ENCODE measurements around the gene MSH4. TPM values are rescaled to one million over a fixed set of nuclear protein-coding genes. Genes with fewer than 3 reads are reported as not detected.
"Not testable (repeated sequence)": the region's sequence is repeated elsewhere in the genome, so short reads cannot be mapped to it uniquely, and the experiment has no call there.

Gene MSH4
- polyA plus RNA-seq, 1 donor (not counting 4 experiments of a cell fraction or from before 2014, with no cell fraction given), result 0.13 TPM

- no peak for FAIRE-seq
- no peak for DNase-seq (ENCODE audit: low read depth, low spot score)
These were observed 140.4 kb downstream of the MSH4 start for GRCh38 chr1:75937034-75937433.

GRCh38 chr1:75943037-75943436 is 146.4 kb downstream of the MSH4 start:
- dilution Hi-C loops (cut with MboI; ENCODE audit: extremely low pct_ligation_motif_present, low sequenced_read_pairs); H3K27me3 ChIP-seq (ENCODE audit: control insufficient read depth, extremely low read depth, insufficient read depth, low read length); H2AFZ ChIP-seq (ENCODE audit: control insufficient read depth, low read length); H3K4me3 ChIP-seq (ENCODE audit: control insufficient read depth in 2 of 3, extremely low read depth in 1 of 3, insufficient read depth in 2 of 3, low read depth in 1 of 3, low read length in 3 of 3); H3K36me3 ChIP-seq (ENCODE audit: control insufficient read depth in 2 of 2, extremely low read depth in 1 of 2, insufficient read depth in 2 of 2, low read length in 2 of 2); H4K20me1 ChIP-seq (ENCODE audit: control insufficient read depth, extremely low read depth, insufficient read depth, low read length); H3K9me3 ChIP-seq (ENCODE audit: control insufficient read depth, low read depth, low read length); H3K79me2 ChIP-seq (ENCODE audit: control insufficient read depth, insufficient read depth, low read length); H3K27ac ChIP-seq (ENCODE audit: control insufficient read depth, insufficient read depth, low read length); H3K9ac ChIP-seq (ENCODE audit: control insufficient read depth, extremely low read depth, insufficient read depth, low read length); DNase-seq (ENCODE audit: low read depth, low spot score); FAIRE-seq; H3K9me1 ChIP-seq (ENCODE audit: control insufficient read depth, extremely low read depth, insufficient read depth, low read length); H3K4me1 ChIP-seq (ENCODE audit: control insufficient read depth, extremely low read depth, insufficient read depth, low read length); H3K4me2 ChIP-seq (ENCODE audit: control insufficient read depth, extremely low read depth, insufficient read depth, low read depth, low read length): not testable (repeated sequence)

More at GRCh38 chr1:75937034-75937433, 140.4 kb downstream of the MSH4 start:
- no peaks in the 10 kb centered on the region for H3K36me3 ChIP-seq (ENCODE audit: control insufficient read depth in 2 of 2, extremely low read depth in 1 of 2, insufficient read depth in 2 of 2, low read length in 2 of 2)
- no peak overlapping the region for H2AFZ ChIP-seq (ENCODE audit: control insufficient read depth, low read length)
- no peak overlapping the region for H3K27ac ChIP-seq (ENCODE audit: control insufficient read depth, insufficient read depth, low read length)
- H4K20me1 ChIP-seq (ENCODE audit: control insufficient read depth, extremely low read depth, insufficient read depth, low read length), result no peaks in the 10 kb centered on the region
- dilution Hi-C loops (cut with MboI; ENCODE audit: extremely low pct_ligation_motif_present, low sequenced_read_pairs), result no loop called here
- H3K9me1 ChIP-seq (ENCODE audit: control insufficient read depth, extremely low read depth, insufficient read depth, low read length), result no peaks in the 10 kb centered on the region
- no peaks in the 10 kb centered on the region for H3K4me1 ChIP-seq (ENCODE audit: control insufficient read depth, extremely low read depth, insufficient read depth, low read length)
- no peak overlapping the region for H3K9ac ChIP-seq (ENCODE audit: control insufficient read depth, extremely low read depth, insufficient read depth, low read length)
- no peak overlapping the region for H3K4me3 ChIP-seq (ENCODE audit: control insufficient read depth in 2 of 3, extremely low read depth in 1 of 3, insufficient read depth in 2 of 3, low read depth in 1 of 3, low read length in 3 of 3)
- TF ChIP-seq EZH2 (IDR thresholded peaks at IDR 0.05; ENCODE audit: low read length) (no peak), CTCF (optimal IDR thresholded peaks at IDR 0.05 in 1 of 3, IDR thresholded peaks at IDR 0.05 in 1 of 3, conservative IDR thresholded peaks at IDR 0.05 in 1 of 3; ENCODE audit: extremely low read depth in 1 of 3, insufficient read depth in 2 of 3, low read length in 3 of 3) (no peak)
- no peaks in the 10 kb centered on the region for H3K79me2 ChIP-seq (ENCODE audit: control insufficient read depth, insufficient read depth, low read length)
- H3K27me3 ChIP-seq (ENCODE audit: control insufficient read depth, extremely low read depth, insufficient read depth, low read length), result no peaks in the 10 kb centered on the region
- no peak overlapping the region for H3K4me2 ChIP-seq (ENCODE audit: control insufficient read depth, extremely low read depth, insufficient read depth, low read depth, low read length)
- H3K9me3 ChIP-seq (ENCODE audit: control insufficient read depth, low read depth, low read length), result no peaks in the 10 kb centered on the region

- Histone ChIP-seq H3K9ac (ENCODE audit: control insufficient read depth, extremely low read depth, insufficient read depth, low read length) (no peak overlapping the region), H3K27ac (ENCODE audit: control insufficient read depth, insufficient read depth, low read length) (no peak overlapping the region), H3K36me3 (ENCODE audit: control insufficient read depth in 2 of 2, extremely low read depth in 1 of 2, insufficient read depth in 2 of 2, low read length in 2 of 2) (no peaks in the 10 kb centered on the region), H3K27me3 (ENCODE audit: control insufficient read depth, extremely low read depth, insufficient read depth, low read length) (no peaks in the 10 kb centered on the region), H3K4me3 (ENCODE audit: control insufficient read depth in 2 of 3, extremely low read depth in 1 of 3, insufficient read depth in 2 of 3, low read depth in 1 of 3, low read length in 3 of 3) (no peak overlapping the region), H3K9me1 (ENCODE audit: control insufficient read depth, extremely low read depth, insufficient read depth, low read length) (no peaks in the 10 kb centered on the region), H3K4me2 (ENCODE audit: control insufficient read depth, extremely low read depth, insufficient read depth, low read depth, low read length) (no peak overlapping the region), H3K4me1 (ENCODE audit: control insufficient read depth, extremely low read depth, insufficient read depth, low read length) (no peaks in the 10 kb centered on the region), H3K79me2 (ENCODE audit: control insufficient read depth, insufficient read depth, low read length) (no peaks in the 10 kb centered on the region), H4K20me1 (ENCODE audit: control insufficient read depth, extremely low read depth, insufficient read depth, low read length) (no peaks in the 10 kb centered on the region), H3K9me3 (ENCODE audit: control insufficient read depth, low read depth, low read length) (no peaks in the 10 kb centered on the region), H2AFZ (ENCODE audit: control insufficient read depth, low read length) (no peak overlapping the region)
- DNase-seq (ENCODE audit: low read depth, low spot score) (no peak), FAIRE-seq (no peak)
- dilution Hi-C loops (cut with MboI; ENCODE audit: extremely low pct_ligation_motif_present, low sequenced_read_pairs), result no loop called here
- TF ChIP-seq CTCF (optimal IDR thresholded peaks at IDR 0.05 in 1 of 3, IDR thresholded peaks at IDR 0.05 in 1 of 3, conservative IDR thresholded peaks at IDR 0.05 in 1 of 3; ENCODE audit: extremely low read depth in 1 of 3, insufficient read depth in 2 of 3, low read length in 3 of 3) (no peak), EZH2 (IDR thresholded peaks at IDR 0.05; ENCODE audit: low read length) (no peak)
These were observed 153.5 kb downstream of the MSH4 start for GRCh38 chr1:75950176-75950575.
